SK-N-MC (cell line): Measurements from ENCODE around the gene DYRK3.
A peak's percentile ranks its signal among the peaks of the same experiment; 100 is the strongest.

ENCODE experiments used
- EZH2 ChIP-seq: fragments of 200-600 bp; sonication (generic); IDR thresholded peaks from one replicate; pipeline ENCODE4 v1.6.1; 2017; ENCODE audit warnings: antibody characterized with exemption
- FOXP2 ChIP-seq: optimal IDR thresholded peaks from 2 replicates; pipeline ENCODE3; 2011; ENCODE audit warnings: mild to moderate bottlenecking, moderate library complexity; ENCODE audit not compliant: insufficient read depth; ENCODE audit errors: extremely low read length, control extremely low read depth
- POLR2AphosphoS5 ChIP-seq: IDR thresholded peaks from 2 replicates; pipeline ENCODE4 v1.6.1; 2012; ENCODE audit warnings: mild to moderate bottlenecking, low read depth, low read length, borderline replicate concordance

DNA sequence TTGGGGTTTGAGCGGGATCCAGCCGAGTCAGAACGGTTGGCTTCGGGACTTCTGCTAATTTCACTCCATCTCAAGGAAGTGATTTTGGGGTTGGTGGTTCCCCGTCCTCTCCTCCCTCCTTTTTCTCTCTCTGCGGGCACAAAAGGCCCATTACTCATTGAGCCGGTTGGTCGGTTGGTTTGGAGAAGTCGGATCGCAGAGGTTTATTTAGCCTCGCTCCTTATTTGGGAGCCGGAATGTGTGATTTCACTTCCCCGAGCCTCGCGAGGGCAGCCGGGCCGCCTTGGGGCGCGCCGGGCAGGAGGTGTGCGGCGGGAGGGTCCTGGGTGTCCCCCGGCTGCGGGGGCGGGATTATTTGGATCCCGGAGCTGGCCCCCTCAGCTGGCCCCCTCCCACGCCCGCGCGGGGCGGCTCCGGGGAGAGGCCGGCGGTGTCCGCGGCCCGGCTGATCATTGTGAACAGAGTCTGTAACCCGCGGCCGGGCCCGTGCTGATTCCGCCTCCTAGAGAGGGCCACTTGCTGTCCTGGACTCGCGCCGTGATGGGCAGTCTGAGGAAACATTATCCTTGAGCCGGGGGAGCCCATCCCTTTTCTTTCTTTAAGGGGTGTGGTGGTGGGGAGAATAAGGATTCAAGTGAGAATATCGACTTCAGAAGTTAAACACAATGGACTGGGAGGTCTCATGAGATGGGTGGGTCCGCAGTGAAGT is 50.6 kb downstream of the DYRK3 start:
- TF ChIP-seq POLR2AphosphoS5 = 0 out of 2 replicates have a peak, but pooled peaks have one; percentile 15
- no peak for TF ChIP-seq EZH2
- TF ChIP-seq FOXP2 = no peak
